PC-9 (cell line): ENCODE measurements around the gene RMI2.
"Not testable (repeated sequence)": the region's sequence is repeated elsewhere in the genome, so short reads cannot be mapped to it uniquely, and the experiment has no call there.

Experiments used
- EZH2 ChIP-seq: fragments of 200-600 bp; sonication (generic); IDR thresholded peaks from 2 replicates; pipeline ENCODE4 v1.8.0; 2017; ENCODE audit warnings: antibody characterized with exemption, low read depth
- TF ChIP-seq, protein P1 (sequence below): fragments of 200-600 bp; sonication (generic); conservative IDR thresholded peaks from 2 replicates; pipeline ENCODE4 v1.6.1; 2017; ENCODE audit warnings: mixed run types, antibody characterized with exemption, mild to moderate bottlenecking, moderate library complexity

GRCh38 chr16:11370932-11371279 is 25.6 kb downstream of the RMI2 start:
- TF ChIP-seq, protein P1, sequence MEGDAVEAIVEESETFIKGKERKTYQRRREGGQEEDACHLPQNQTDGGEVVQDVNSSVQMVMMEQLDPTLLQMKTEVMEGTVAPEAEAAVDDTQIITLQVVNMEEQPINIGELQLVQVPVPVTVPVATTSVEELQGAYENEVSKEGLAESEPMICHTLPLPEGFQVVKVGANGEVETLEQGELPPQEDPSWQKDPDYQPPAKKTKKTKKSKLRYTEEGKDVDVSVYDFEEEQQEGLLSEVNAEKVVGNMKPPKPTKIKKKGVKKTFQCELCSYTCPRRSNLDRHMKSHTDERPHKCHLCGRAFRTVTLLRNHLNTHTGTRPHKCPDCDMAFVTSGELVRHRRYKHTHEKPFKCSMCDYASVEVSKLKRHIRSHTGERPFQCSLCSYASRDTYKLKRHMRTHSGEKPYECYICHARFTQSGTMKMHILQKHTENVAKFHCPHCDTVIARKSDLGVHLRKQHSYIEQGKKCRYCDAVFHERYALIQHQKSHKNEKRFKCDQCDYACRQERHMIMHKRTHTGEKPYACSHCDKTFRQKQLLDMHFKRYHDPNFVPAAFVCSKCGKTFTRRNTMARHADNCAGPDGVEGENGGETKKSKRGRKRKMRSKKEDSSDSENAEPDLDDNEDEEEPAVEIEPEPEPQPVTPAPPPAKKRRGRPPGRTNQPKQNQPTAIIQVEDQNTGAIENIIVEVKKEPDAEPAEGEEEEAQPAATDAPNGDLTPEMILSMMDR = not testable (repeated sequence)
- TF ChIP-seq EZH2 = not testable (repeated sequence)
